ENCODE data around the gene GNA15.

DNA sequence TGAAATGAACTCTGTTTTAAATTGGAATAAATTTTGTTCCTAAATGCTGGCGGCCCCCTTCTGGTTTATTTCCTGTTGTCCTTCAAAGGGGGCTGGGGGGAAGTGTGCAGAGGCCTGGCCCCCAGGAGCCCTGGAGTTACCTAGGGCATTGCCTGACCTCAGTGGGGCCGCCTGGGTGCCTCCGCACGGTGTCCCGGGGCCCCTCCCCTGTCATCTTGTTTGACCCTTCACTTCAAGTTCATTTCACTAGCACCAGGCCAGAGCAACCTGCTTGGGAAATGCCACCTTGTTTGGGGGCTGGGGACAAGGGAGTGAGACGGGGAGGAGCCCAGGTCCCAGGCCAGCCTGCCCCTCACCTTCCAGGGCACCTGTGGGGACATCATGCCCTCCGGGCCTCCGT is 11.9 kb upstream of the GNA15 start:
- TF ChIP-seq POLR2AphosphoS5 (IDR thresholded peaks at IDR 0.05; ENCODE audit: low read depth, low read length) (no peak), TAF1 (IDR thresholded peaks at IDR 0.05; ENCODE audit: low read depth, low read length) (no peak)
